ENCODE results near the gene NFKBIZ.
A peak's percentile ranks its signal among the peaks of the same experiment; 100 is the strongest.
"Not testable (repeated sequence)": the region's sequence is repeated elsewhere in the genome, so short reads cannot be mapped to it uniquely, and the experiment has no call there.

NFKBIZ gene

GRCh38 chr3:101873619-101874018 lies 24.3 kb downstream of the NFKBIZ start:
- DNase-seq (ENCODE audit: low read depth) = peak; percentile 93

GRCh38 chr3:101876142-101876541 lies 26.8 kb downstream of the NFKBIZ start:
- no peak for DNase-seq (ENCODE audit: low read depth)

- DNase-seq (ENCODE audit: low read depth) = no peak
Observed at GRCh38 chr3:101878589-101878988, 29.3 kb downstream of the NFKBIZ start.

DNA sequence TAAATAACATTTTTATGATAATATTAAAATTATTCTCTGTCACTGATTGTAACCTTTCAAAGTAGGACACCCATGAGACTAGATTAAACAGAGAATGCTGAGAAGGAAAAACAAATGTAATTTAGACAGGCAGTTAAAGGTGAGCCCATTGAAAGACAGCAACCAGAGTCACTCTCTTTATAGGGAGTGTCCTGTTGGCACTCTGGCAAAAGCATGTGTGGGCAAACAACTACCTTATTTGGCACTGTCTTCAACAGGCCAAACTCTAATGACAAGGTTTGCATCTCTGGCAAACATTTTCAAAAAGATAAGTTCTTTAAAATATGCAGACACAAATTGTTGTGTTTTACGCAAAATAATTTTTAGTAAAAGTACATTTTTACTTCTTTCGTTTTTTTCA lies 29.8 kb downstream of the NFKBIZ start:
- no peak for DNase-seq (ENCODE audit: low read depth)

GRCh38 chr3:101879623-101880284 lies 30.4 kb downstream of the NFKBIZ start:
- no peak for DNase-seq (ENCODE audit: low read depth)

DNA sequence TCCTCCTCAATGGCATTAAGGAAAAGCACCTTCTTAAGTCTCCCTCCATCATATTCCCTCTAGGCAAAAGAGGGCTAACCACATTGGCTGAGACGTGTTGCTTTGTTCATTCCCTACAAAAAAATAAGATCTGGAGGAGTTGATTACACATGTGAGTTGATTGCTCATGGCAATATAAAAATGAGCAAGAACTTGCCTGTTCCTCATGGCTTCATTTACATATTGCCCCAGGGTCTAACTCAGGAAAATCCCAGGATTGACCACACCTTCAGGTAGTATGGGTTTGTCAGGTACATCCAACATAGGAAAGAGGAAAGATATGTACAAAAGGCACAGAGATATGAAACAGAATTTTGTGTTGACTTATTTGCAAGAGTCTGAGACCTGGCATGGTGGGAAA lies 35.5 kb downstream of the NFKBIZ start:
- no peak for DNase-seq (ENCODE audit: low read depth)

GRCh38 chr3:101885584-101885983 lies 36.3 kb downstream of the NFKBIZ start:
- not testable (repeated sequence) for DNase-seq (ENCODE audit: low read depth)

- DNase-seq (ENCODE audit: low read depth) = no peak
Observed at GRCh38 chr3:101886626-101887025, 37.3 kb downstream of the NFKBIZ start.

DNA sequence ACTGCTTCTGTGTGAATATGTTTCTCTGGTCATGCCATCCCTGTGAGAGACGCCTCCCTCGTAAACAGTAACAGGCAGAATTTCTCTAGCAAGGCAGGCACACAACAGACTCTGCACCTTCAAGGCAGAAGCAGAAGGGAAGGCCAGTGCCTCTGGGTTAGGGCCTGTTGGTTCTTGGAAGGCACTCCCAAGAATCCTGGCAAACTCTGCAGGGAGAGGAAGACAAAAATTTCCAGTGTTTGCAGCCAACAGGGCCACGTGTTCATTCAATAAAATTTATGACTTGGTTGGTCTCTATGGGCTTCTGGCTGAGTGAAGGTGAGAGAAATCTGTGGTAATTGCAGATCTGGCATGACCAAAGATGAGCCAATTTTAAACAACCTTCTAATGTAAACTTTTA lies 39.3 kb downstream of the NFKBIZ start:
- no peak for DNase-seq (ENCODE audit: low read depth)

DNA sequence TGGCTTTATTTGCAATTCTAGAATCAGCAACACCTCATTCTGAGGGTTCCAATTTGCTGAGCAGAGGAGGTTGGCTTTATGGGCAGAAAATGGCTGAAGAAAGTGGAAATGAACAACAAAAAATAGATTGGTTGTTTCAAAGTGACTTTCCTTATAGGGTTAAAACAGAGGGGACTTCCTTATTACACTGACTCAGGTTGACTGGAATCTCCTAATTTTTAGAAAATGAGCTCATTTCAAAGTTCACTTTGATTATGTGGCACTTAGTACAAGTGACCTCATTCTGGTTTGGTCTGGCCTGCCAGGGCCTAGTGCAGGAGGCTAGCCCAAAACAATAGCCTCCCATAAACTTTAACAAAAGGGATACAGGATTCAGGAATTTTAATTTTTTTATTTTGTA lies 41.4 kb downstream of the NFKBIZ start:
- DNase-seq (ENCODE audit: low read depth) = peak; percentile 79

GRCh38 chr3:101892648-101893047 lies 43.3 kb downstream of the NFKBIZ start:
- DNase-seq (ENCODE audit: low read depth) = no peak

- no peak for DNase-seq (ENCODE audit: low read depth)
Observed at GRCh38 chr3:101896083-101896757, 46.9 kb downstream of the NFKBIZ start.

GRCh38 chr3:101897013-101897412 lies 47.7 kb downstream of the NFKBIZ start:
- no peak for DNase-seq (ENCODE audit: low read depth)

- no peak for DNase-seq (ENCODE audit: low read depth)
Observed at GRCh38 chr3:101898039-101898438, 48.7 kb downstream of the NFKBIZ start.

DNA sequence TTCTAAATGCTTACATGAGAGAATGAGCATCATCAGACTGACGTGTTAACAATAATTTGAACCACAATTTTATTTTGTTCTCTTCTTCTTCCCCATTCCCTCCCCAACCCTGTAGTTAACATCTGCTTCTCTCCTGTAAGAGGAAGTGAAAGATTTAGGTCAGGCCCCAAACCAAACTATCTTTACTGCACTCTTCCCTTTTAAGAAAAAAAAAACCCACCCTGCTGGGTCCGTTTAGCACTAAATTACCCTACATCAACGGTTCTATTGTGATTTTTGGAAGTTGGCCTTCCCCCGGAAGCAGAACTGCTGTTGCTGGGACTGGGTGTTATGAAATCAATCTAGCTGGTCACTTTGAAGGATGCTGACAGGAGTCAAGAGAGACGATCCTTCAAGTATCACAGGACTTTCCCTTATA lies 49.4 kb downstream of the NFKBIZ start:
- DNase-seq (ENCODE audit: low read depth) = no peak

GRCh38 chr3:101900316-101900715 lies 51.0 kb downstream of the NFKBIZ start:
- DNase-seq (ENCODE audit: low read depth) = no peak

DNA sequence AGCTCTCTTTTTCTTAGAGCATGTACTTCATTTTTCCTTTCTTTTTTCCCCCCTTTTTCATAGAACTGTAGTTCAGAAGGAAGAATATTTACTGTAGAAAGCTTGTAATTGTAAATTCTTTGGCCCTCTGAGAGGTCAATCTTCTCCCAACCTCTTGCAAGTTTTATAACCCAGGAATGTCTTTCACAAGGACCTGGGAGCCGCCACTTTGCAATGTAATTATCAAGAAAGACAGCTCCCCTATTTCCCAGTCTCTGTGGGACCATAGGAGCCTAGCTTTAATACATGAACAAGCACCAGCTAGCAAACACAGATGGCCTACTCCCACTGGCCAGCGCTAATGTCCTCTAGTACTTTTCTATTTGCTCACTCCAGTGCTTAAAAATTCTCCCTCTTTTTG lies 51.4 kb downstream of the NFKBIZ start:
- peak; percentile 41 for DNase-seq (ENCODE audit: low read depth)

DNA sequence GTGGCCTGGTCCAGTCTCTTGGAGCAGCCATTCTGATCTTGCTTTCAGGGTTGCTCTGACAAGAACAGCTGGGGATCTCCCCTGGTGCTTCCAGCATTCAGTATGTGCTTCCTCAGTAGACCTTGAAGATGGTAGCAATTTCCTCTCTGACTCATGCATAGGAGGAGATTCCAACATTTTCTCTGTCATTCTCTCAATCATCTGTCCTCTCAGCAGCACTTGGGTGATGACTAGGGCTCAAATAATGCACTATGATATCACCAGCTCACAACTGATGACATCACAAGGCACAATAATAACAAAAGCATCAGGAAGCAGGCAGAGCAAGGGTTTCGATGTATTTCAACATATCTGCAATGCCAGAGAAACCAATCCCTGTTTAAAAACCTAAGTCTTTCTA lies 52.7 kb downstream of the NFKBIZ start:
- DNase-seq (ENCODE audit: low read depth) = peak; percentile 99

DNA sequence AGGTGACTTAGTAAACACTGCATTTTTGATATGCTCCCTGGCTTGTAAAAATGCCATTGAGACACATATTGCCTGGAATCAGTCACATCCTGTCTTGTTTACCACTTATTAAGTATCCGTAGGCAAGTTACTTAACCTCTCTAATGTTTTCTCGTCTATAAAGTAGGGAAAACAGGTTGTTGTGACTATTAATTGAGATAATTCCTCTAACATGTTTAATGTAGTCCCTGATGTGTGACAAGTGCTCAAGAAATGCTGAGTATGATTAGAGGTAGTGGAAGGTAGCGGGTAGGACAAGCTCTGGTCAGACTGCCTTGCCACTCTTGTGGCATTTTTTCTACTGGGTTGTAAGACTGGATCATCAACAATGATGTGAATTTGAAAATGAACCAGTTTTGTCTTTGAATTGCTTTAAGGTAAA lies 54.1 kb downstream of the NFKBIZ start:
- peak; percentile 74 for DNase-seq (ENCODE audit: low read depth)

DNA sequence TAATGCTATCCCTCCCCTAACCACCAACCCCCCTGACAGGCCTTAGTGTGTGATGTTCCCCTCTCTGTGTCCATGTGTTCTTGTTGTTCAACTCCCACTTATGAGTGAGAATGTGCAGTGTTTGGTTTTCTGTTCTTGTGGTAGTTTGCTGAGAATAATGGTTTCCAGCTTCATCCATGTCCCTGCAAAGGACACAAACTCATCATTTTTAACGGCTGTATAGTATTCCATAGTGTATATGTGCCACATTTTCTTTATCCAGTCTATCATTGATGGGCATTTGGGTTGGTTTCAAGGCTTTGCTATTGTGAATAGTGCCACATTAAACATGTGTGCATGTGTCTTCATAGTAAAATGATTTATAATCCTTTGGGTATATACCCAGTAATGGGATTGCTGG lies 56.3 kb downstream of the NFKBIZ start:
- not testable (repeated sequence) for DNase-seq (ENCODE audit: low read depth)

Data from iris pigment epithelial cell (primary cell).